HEK293 (cell line): Measurements from ENCODE around the gene DEK.
A peak's percentile ranks its signal among the peaks of the same experiment; 100 is the strongest.
"Not testable (repeated sequence)": the region's sequence is repeated elsewhere in the genome, so short reads cannot be mapped to it uniquely, and the experiment has no call there.

ENCODE experiments used
- CTCF ChIA-PET: fragments of 350-600 bp; formaldehyde crosslinking; extraction: SDS; loops from one replicate; lab custom pipeline; 2021; ENCODE audit warnings: antibody characterized with exemption; lab: Yijun Ruan, JAX
- POLR2A ChIA-PET: fragments of 300-600 bp; formaldehyde crosslinking; extraction: SDS; loops from one replicate; lab custom pipeline; 2020; ENCODE audit warnings: antibody characterized with exemption, inconsistent platforms; lab: Yijun Ruan, JAX
- H3K27ac ChIP-seq: fragments of 200-500 bp; sonication (Bioruptor generic); 2 replicates; pipeline ENCODE4 v1.5.1; 2014; ENCODE audit warnings: low read depth, low read length, control low read depth, inconsistent platforms; ENCODE audit errors: extremely low read depth
- H3K36me3 ChIP-seq, 2 experiments: fragments of 200-500 bp in 1 of 2; sonication (Bioruptor generic) in 1 of 2; 1 replicate in 1 of 2; 2 replicates in 1 of 2; pipeline ENCODE4 v1.5.1; 2014 to 2017; ENCODE audit warnings: inconsistent platforms in 2 of 2, low read length in 2 of 2; ENCODE audit not compliant: control insufficient read depth in 2 of 2, insufficient read depth in 1 of 2
- H3K4me1 ChIP-seq: fragments of 200-500 bp; sonication (Bioruptor generic); 2 replicates; pipeline ENCODE4 v1.5.1; 2014; ENCODE audit warnings: mild to moderate bottlenecking, low read length, inconsistent platforms; ENCODE audit not compliant: control insufficient read depth, insufficient read depth
- H3K4me3 ChIP-seq: 2 replicates; pipeline ENCODE4 v1.5.1; 2011; ENCODE audit warnings: low read depth, mild to moderate bottlenecking, control low read depth, low read length, moderate library complexity
- H3K9me3 ChIP-seq: fragments of 200-500 bp; sonication (Bioruptor generic); 2 replicates; pipeline ENCODE4 v1.5.1; 2014; ENCODE audit warnings: low read depth, low read length, inconsistent platforms; ENCODE audit not compliant: control insufficient read depth, insufficient read depth
- MZF1 ChIP-seq: fragments of 450-650 bp; formaldehyde crosslinking; IDR thresholded peaks from 2 replicates; pipeline ENCODE4 v1.5.1; 2017; ENCODE audit warnings: missing biosample characterization, missing genetic modification characterization, borderline replicate concordance
- OSR2 ChIP-seq: fragments of 450-650 bp; formaldehyde crosslinking; IDR thresholded peaks from 2 replicates; pipeline ENCODE4 v1.5.1; 2016; ENCODE audit warnings: missing biosample characterization, missing genetic modification characterization
- WT1 ChIP-seq: fragments of 450-650 bp; formaldehyde crosslinking; IDR thresholded peaks from 2 replicates; pipeline ENCODE4 v1.5.1; 2016; ENCODE audit warnings: missing biosample characterization, missing genetic modification characterization
- ZBTB17 ChIP-seq: fragments of 450-650 bp; formaldehyde crosslinking; IDR thresholded peaks from 2 replicates; pipeline ENCODE4 v1.5.1; 2016; ENCODE audit warnings: missing biosample characterization, missing genetic modification characterization
- ZNF600 ChIP-seq: fragments of 450-650 bp; formaldehyde crosslinking; IDR thresholded peaks from 2 replicates; pipeline ENCODE4 v1.5.1; 2016; ENCODE audit warnings: missing biosample characterization, missing genetic modification characterization
- ZNF629 ChIP-seq: fragments of 450-650 bp; formaldehyde crosslinking; IDR thresholded peaks from 2 replicates; pipeline ENCODE4 v1.5.1; 2017; ENCODE audit warnings: missing biosample characterization, missing genetic modification characterization
- TF ChIP-seq, protein P1 (sequence below): fragments of 450-650 bp; formaldehyde crosslinking; IDR thresholded peaks from 2 replicates; pipeline ENCODE4 v1.5.1; 2017; ENCODE audit warnings: missing biosample characterization, missing genetic modification characterization
- TF ChIP-seq, protein P2 (sequence below): fragments of 450-650 bp; formaldehyde crosslinking; IDR thresholded peaks from 2 replicates; pipeline ENCODE4 v1.5.1; 2016; ENCODE audit warnings: missing biosample characterization, missing genetic modification characterization
- TF ChIP-seq, protein P3 (sequence below): fragments of 450-650 bp; formaldehyde crosslinking; IDR thresholded peaks from 2 replicates; pipeline ENCODE4 v1.5.1; 2016; ENCODE audit warnings: missing biosample characterization, missing genetic modification characterization, low read depth
- TF ChIP-seq, protein P4 (sequence below): sonication (generic); formaldehyde crosslinking; IDR thresholded peaks from 2 replicates; pipeline ENCODE4 v1.8.1; 2022; ENCODE audit warnings: mild to moderate bottlenecking, moderate library complexity, missing genetic modification reagents

Gene DEK

DNA sequence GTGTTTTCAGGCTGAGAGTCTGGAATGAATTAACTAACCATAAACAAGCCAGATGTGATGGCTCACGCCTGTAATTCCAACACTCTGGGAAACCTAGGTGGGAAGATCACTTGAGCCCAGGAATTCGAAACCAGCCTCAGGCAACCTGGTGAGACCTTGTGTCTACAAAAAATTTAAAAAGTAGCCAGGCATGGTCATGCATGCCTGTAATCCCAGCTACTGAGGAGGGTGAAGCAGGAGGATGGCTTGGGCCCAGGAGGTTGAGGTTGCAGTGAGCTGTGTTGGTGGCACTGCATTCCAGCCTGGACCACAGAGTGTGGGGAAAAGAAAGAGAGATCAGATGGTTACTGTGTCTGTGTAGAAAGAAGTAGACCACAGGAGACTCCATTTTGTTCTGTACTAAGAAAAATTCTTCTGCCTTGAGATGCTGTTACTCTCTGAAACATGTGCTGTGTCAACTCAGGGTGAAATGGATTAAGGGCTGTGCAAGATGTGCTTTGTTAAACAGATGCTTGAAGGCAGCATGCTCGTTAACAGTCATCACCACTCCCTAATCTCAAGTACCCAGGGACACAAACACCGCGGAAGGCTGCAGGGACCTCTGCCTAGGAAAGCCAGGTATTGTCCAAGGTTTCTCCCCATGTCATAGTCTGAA, 37.8 kb downstream of the DEK start:
- H3K4me1 ChIP-seq, H3K9me3 ChIP-seq, H3K27ac ChIP-seq, CTCF ChIA-PET, H3K4me3 ChIP-seq, POLR2A ChIA-PET: not testable (repeated sequence)
- H3K36me3 ChIP-seq = peaks cover 39 to 70% of the 10 kb centered on the region in 2 experiments
- TF ChIP-seq WT1 (peak; percentile 68), OSR2 (peak; percentile 44; the same call in 1 of the 2 replicates), ZNF600 (peak; percentile 75), ZBTB17 (tag by site-specific recombination) (0 out of 2 replicates have a peak, but pooled peaks have one; percentile 23)

DNA sequence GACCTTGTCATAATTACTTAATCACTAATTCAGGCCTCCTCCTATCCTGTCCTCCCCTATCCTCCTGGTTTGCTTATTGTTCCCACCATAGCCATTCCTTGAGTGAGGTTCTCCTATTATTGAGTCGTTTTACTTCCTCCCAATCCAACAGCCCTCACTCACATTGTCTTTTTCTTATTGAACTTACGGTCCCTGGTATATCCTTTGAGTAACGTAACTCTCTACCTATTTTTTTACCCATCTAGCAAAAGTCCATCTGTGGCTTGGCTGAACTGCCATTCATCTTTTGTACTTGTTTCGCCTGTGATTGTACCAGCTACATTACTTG, 43.1 kb downstream of the DEK start:
- POLR2A ChIA-PET = interaction anchor here (0.9 to 1.1 kb wide), 2 partner anchors 10 to 67 kb away, joined by 3 read pairs; no protein-coding TSS in a partner anchor
- Histone ChIP-seq H3K36me3 (peaks cover 37 to 46% of the 10 kb centered on the region in 2 experiments), H3K9me3 (no peaks in the 10 kb centered on the region), H3K4me3 (no peak overlapping the region), H3K27ac (no peak overlapping the region), H3K4me1 (no peaks in the 10 kb centered on the region)
- CTCF ChIA-PET = no interaction called here
- TF ChIP-seq WT1 = 0 out of 2 replicates have a peak, but pooled peaks have one; percentile 48
- TF ChIP-seq, protein P1, sequence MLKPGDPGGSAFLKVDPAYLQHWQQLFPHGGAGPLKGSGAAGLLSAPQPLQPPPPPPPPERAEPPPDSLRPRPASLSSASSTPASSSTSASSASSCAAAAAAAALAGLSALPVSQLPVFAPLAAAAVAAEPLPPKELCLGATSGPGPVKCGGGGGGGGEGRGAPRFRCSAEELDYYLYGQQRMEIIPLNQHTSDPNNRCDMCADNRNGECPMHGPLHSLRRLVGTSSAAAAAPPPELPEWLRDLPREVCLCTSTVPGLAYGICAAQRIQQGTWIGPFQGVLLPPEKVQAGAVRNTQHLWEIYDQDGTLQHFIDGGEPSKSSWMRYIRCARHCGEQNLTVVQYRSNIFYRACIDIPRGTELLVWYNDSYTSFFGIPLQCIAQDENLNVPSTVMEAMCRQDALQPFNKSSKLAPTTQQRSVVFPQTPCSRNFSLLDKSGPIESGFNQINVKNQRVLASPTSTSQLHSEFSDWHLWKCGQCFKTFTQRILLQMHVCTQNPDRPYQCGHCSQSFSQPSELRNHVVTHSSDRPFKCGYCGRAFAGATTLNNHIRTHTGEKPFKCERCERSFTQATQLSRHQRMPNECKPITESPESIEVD (tag by site-specific recombination) = no peak

DNA sequence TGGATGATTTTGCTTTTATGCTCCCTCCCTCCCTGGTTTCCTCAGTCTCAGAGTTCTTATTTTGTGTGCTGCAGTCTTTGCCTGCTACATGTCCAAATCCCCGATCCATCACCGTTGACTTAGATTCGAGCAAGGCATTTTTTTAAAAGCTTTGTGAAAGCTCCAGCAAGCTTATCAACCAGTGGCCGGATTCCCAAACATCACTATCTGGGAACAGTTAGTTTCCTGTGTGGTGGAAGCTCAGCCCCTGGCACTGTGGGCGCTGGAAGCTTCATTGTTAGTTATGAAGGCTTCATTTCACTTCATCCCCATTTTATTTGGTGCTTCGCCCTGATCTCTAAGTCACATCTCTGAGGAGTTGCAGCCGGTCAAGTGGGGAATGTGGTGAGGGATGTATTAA, 44.7 kb downstream of the DEK start:
- Histone ChIP-seq H3K9me3 (no peaks in the 10 kb centered on the region), H3K4me3 (no peak overlapping the region), H3K27ac (no peak overlapping the region), H3K4me1 (no peaks in the 10 kb centered on the region), H3K36me3 (peaks cover 22 to 36% of the 10 kb centered on the region in 2 experiments)
- TF ChIP-seq, protein P2, sequence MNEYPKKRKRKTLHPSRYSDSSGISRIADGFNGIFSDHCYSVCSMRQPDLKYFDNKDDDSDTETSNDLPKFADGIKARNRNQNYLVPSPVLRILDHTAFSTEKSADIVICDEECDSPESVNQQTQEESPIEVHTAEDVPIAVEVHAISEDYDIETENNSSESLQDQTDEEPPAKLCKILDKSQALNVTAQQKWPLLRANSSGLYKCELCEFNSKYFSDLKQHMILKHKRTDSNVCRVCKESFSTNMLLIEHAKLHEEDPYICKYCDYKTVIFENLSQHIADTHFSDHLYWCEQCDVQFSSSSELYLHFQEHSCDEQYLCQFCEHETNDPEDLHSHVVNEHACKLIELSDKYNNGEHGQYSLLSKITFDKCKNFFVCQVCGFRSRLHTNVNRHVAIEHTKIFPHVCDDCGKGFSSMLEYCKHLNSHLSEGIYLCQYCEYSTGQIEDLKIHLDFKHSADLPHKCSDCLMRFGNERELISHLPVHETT (tag by site-specific recombination) = no peak
- 0 out of 2 replicates have a peak, but pooled peaks have one; percentile 11 for TF ChIP-seq ZNF600
- 0 out of 2 replicates have a peak, but pooled peaks have one; percentile 19 for TF ChIP-seq MZF1 (tag by site-specific recombination)
- ChIA-PET POLR2A (interaction anchor here (0.6 kb wide), 1 partner anchor 31 kb away, joined by 13 read pairs; no protein-coding TSS in a partner anchor), CTCF (no interaction called here)

DNA sequence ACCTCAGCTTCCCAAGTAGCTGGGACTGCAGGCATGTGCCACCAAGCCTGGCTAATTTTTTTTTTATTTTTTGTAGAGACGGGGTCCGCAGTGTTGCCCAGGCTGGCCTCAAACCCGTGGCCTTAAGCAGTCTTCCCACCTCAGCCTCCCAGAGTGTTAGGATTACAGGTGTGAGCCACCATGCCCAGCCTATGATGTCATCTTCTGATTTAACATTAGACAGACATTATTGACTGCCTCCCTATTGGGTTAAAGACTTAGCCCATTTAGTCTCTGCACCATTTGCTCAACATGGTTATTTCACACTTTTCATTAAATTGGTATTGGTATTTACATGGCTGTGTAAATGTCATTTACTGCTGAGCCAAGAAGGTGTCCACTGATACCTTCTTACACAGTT, 46.1 kb downstream of the DEK start:
- Histone ChIP-seq H3K27ac (no peak overlapping the region), H3K9me3 (no peaks in the 10 kb centered on the region), H3K36me3 (peaks cover 11 to 24% of the 10 kb centered on the region in 2 experiments), H3K4me3 (no peak overlapping the region), H3K4me1 (no peaks in the 10 kb centered on the region)
- TF ChIP-seq ZNF629 = peak; percentile 48; the same call in 1 of the 2 replicates
- TF ChIP-seq, protein P3, sequence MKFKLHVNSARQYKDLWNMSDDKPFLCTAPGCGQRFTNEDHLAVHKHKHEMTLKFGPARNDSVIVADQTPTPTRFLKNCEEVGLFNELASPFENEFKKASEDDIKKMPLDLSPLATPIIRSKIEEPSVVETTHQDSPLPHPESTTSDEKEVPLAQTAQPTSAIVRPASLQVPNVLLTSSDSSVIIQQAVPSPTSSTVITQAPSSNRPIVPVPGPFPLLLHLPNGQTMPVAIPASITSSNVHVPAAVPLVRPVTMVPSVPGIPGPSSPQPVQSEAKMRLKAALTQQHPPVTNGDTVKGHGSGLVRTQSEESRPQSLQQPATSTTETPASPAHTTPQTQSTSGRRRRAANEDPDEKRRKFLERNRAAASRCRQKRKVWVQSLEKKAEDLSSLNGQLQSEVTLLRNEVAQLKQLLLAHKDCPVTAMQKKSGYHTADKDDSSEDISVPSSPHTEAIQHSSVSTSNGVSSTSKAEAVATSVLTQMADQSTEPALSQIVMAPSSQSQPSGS = peak; percentile 81; the same call in 1 of the 2 replicates
- TF ChIP-seq, protein P4, sequence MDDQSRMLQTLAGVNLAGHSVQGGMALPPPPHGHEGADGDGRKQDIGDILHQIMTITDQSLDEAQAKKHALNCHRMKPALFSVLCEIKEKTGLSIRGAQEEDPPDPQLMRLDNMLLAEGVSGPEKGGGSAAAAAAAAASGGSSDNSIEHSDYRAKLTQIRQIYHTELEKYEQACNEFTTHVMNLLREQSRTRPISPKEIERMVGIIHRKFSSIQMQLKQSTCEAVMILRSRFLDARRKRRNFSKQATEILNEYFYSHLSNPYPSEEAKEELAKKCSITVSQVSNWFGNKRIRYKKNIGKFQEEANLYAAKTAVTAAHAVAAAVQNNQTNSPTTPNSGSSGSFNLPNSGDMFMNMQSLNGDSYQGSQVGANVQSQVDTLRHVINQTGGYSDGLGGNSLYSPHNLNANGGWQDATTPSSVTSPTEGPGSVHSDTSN (CRISPR knock-in tag) = no peak
- TF ChIP-seq, protein P2 (tag by site-specific recombination) = no peak
- ChIA-PET POLR2A (no interaction called here), CTCF (interaction anchor here (1.0 kb wide), 1 partner anchor 23 kb away, joined by 4 read pairs; no protein-coding TSS in a partner anchor)
